ENCODE measurements around the gene KLHL41.

Gene KLHL41

GRCh38 chr2:169478745-169479256, 30.7 kb upstream of the KLHL41 start:
- H3K36me3 ChIP-seq (ENCODE audit: low read depth) = no peaks in the 10 kb centered on the region
- no peak for TF ChIP-seq CTCF (IDR thresholded peaks at IDR 0.05; ENCODE audit: poor library complexity, severe bottlenecking)
- ATAC-seq (ENCODE audit: low read depth) (no peak), DNase-seq (ENCODE audit: low spot score) (no peak)
- no peaks in the 10 kb centered on the region for H3K9me3 ChIP-seq (ENCODE audit: severe bottlenecking)
- H3K27me3 ChIP-seq (ENCODE audit: insufficient read depth, poor library complexity, severe bottlenecking) = no peaks in the 10 kb centered on the region
- peak overlapping the region; percentile 47 for H3K4me3 ChIP-seq (ENCODE audit: severe bottlenecking)
- H3K4me1 ChIP-seq (ENCODE audit: insufficient read depth, poor library complexity, severe bottlenecking) = peaks cover 3% of the 10 kb centered on the region
- no peak overlapping the region for H3K27ac ChIP-seq (ENCODE audit: poor library complexity, severe bottlenecking)

GRCh38 chr2:169479257-169480078, 30.0 kb upstream of the KLHL41 start, which contains the start of gene BBS5:
TSS of gene BBS5 (plus strand) at chr2:169479494. CDS start at chr2:169479554, 60 bp downstream.
- peaks cover 1% of the 10 kb centered on the region; the same call in 1 of the 2 replicates for H3K36me3 ChIP-seq (ENCODE audit: low read depth)
- peak; percentile 70 for DNase-seq (ENCODE audit: low spot score)
- peak; percentile 70 for TF ChIP-seq CTCF (IDR thresholded peaks at IDR 0.05; ENCODE audit: poor library complexity, severe bottlenecking)
- ATAC-seq (ENCODE audit: low read depth) = peak; percentile 90
- H3K4me1 ChIP-seq (ENCODE audit: insufficient read depth, poor library complexity, severe bottlenecking) = peaks cover 3% of the 10 kb centered on the region
- no peaks in the 10 kb centered on the region for H3K9me3 ChIP-seq (ENCODE audit: severe bottlenecking)
- no peak within 1 kb of the TSS for H3K27ac ChIP-seq (ENCODE audit: poor library complexity, severe bottlenecking)
- H3K4me3 ChIP-seq (ENCODE audit: severe bottlenecking) = peak within 1 kb of the TSS; percentile 47
- no peaks in the 10 kb centered on the region for H3K27me3 ChIP-seq (ENCODE audit: insufficient read depth, poor library complexity, severe bottlenecking)

- Histone ChIP-seq H3K27me3 (ENCODE audit: insufficient read depth, poor library complexity, severe bottlenecking) (no peaks in the 10 kb centered on the region), H3K27ac (ENCODE audit: poor library complexity, severe bottlenecking) (no peak overlapping the region), H3K4me1 (ENCODE audit: insufficient read depth, poor library complexity, severe bottlenecking) (peaks cover 3% of the 10 kb centered on the region), H3K4me3 (ENCODE audit: severe bottlenecking) (peak overlapping the region; percentile 47), H3K9me3 (ENCODE audit: severe bottlenecking) (no peaks in the 10 kb centered on the region), H3K36me3 (ENCODE audit: low read depth) (peaks cover 5% of the 10 kb centered on the region; the same call in 1 of the 2 replicates)
- DNase-seq (ENCODE audit: low spot score) = no peak
- TF ChIP-seq CTCF (IDR thresholded peaks at IDR 0.05; ENCODE audit: poor library complexity, severe bottlenecking) = no peak
- no peak for ATAC-seq (ENCODE audit: low read depth)
Measured at GRCh38 chr2:169480079-169480465, 29.4 kb upstream of the KLHL41 start.

GRCh38 chr2:169485650-169486138, 23.8 kb upstream of the KLHL41 start:
- TF ChIP-seq CTCF (IDR thresholded peaks at IDR 0.05; ENCODE audit: poor library complexity, severe bottlenecking) = no peak
- Histone ChIP-seq H3K9me3 (ENCODE audit: severe bottlenecking) (no peaks in the 10 kb centered on the region), H3K36me3 (ENCODE audit: low read depth) (peaks cover 8% of the 10 kb centered on the region), H3K4me3 (ENCODE audit: severe bottlenecking) (no peak overlapping the region), H3K27ac (ENCODE audit: poor library complexity, severe bottlenecking) (no peak overlapping the region), H3K4me1 (ENCODE audit: insufficient read depth, poor library complexity, severe bottlenecking) (no peaks in the 10 kb centered on the region), H3K27me3 (ENCODE audit: insufficient read depth, poor library complexity, severe bottlenecking) (no peaks in the 10 kb centered on the region)
- DNase-seq (ENCODE audit: low spot score) (no peak), ATAC-seq (ENCODE audit: low read depth) (no peak)

All from RWPE2 (cell line).